KG1 (cell line): ENCODE results near the gene ACAP2.
A peak's percentile ranks its signal among the peaks of the same experiment; 100 is the strongest.

Experiments used
- DNase-seq: peaks from one replicate; lab custom pipeline; 2025; lab: John Stamatoyannopoulos, UW

Gene ACAP2

GRCh38 chr3:195259475-195260279 lies 183.1 kb downstream of the ACAP2 start:
- peak; percentile 89 for DNase-seq

GRCh38 chr3:195259154-195259474 lies 183.7 kb downstream of the ACAP2 start:
- DNase-seq = peak; percentile 72

GRCh38 chr3:195258449-195259153 lies 184.2 kb downstream of the ACAP2 start:
- DNase-seq = no peak

GRCh38 chr3:195257454-195258448 lies 185.1 kb downstream of the ACAP2 start:
- no peak for DNase-seq

GRCh38 chr3:195256639-195257453 lies 186.0 kb downstream of the ACAP2 start:
- no peak for DNase-seq

- no peak for DNase-seq
Measured at GRCh38 chr3:195255571-195256501, 187.0 kb downstream of the ACAP2 start.

GRCh38 chr3:195255176-195255500 lies 187.7 kb downstream of the ACAP2 start:
- DNase-seq = no peak

- no peak for DNase-seq
Measured at GRCh38 chr3:195254454-195255175, 188.2 kb downstream of the ACAP2 start.

- DNase-seq = no peak
Measured at GRCh38 chr3:195253923-195254432, 188.8 kb downstream of the ACAP2 start.

GRCh38 chr3:195251336-195252065 lies 191.3 kb downstream of the ACAP2 start:
- DNase-seq = no peak

GRCh38 chr3:195250473-195251251 lies 192.2 kb downstream of the ACAP2 start:
- no peak for DNase-seq

- DNase-seq = no peak
Measured at GRCh38 chr3:195249858-195250464, 192.9 kb downstream of the ACAP2 start.

- no peak for DNase-seq
Measured at GRCh38 chr3:195249057-195249770, 193.6 kb downstream of the ACAP2 start.

- no peak for DNase-seq
Measured at GRCh38 chr3:195248281-195248680, 194.5 kb downstream of the ACAP2 start.

GRCh38 chr3:195247863-195248189 lies 195.0 kb downstream of the ACAP2 start:
- DNase-seq = no peak

- DNase-seq = no peak
Measured at GRCh38 chr3:195247086-195247862, 195.5 kb downstream of the ACAP2 start.
